ENCODE measurements around the gene GKN1. TPM values are rescaled to one million over a fixed set of nuclear protein-coding genes. Genes with fewer than 3 reads are reported as not detected.

The GKN1 gene
- total and polyA plus RNA-seq, 11 donors: not detected

DNA sequence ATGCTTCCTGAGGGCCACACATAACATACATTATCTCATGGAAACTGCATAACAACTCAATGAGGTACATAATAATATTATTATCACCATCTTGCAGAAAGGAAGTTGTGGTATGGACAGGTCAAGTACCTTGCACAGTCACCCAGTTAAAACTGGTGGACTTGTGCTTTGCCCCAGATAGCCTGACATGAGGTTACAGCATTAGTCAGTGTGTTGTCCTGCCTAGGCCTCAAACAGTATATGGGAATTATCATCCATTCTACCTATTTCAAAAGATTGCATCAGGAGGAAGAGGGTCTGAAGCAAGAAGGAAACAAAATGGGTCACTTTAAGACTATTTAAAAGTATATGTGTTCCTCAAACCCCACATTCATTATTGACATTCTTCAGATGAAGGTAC lies 33.2 kb downstream of the GKN1 start:
- Histone ChIP-seq H3K9me3 (peaks cover 0 to 1% (median 0%) of the 10 kb centered on the region in 12 donors), H3K4me3 (no peak overlapping the region), H3K27ac (peak overlapping the region in 1 of 12 donors; percentile 17), H3K36me3 (no peaks in the 10 kb centered on the region), H3K4me1 (peaks cover 0 to 17% (median under 1%) of the 10 kb centered on the region in 12 donors), H3K27me3 (peaks cover 0 to 5% (median 0%) of the 10 kb centered on the region in 9 donors)
- ATAC-seq: no peak
- no peak for TF ChIP-seq POLR2A (IDR thresholded peaks at IDR 0.05)
- TF ChIP-seq, protein P1, sequence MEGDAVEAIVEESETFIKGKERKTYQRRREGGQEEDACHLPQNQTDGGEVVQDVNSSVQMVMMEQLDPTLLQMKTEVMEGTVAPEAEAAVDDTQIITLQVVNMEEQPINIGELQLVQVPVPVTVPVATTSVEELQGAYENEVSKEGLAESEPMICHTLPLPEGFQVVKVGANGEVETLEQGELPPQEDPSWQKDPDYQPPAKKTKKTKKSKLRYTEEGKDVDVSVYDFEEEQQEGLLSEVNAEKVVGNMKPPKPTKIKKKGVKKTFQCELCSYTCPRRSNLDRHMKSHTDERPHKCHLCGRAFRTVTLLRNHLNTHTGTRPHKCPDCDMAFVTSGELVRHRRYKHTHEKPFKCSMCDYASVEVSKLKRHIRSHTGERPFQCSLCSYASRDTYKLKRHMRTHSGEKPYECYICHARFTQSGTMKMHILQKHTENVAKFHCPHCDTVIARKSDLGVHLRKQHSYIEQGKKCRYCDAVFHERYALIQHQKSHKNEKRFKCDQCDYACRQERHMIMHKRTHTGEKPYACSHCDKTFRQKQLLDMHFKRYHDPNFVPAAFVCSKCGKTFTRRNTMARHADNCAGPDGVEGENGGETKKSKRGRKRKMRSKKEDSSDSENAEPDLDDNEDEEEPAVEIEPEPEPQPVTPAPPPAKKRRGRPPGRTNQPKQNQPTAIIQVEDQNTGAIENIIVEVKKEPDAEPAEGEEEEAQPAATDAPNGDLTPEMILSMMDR (IDR thresholded peaks at IDR 0.05): no peak
- no peak for DNase-seq
- intact Hi-C loops (cut with DNase I): no loop called here

DNA sequence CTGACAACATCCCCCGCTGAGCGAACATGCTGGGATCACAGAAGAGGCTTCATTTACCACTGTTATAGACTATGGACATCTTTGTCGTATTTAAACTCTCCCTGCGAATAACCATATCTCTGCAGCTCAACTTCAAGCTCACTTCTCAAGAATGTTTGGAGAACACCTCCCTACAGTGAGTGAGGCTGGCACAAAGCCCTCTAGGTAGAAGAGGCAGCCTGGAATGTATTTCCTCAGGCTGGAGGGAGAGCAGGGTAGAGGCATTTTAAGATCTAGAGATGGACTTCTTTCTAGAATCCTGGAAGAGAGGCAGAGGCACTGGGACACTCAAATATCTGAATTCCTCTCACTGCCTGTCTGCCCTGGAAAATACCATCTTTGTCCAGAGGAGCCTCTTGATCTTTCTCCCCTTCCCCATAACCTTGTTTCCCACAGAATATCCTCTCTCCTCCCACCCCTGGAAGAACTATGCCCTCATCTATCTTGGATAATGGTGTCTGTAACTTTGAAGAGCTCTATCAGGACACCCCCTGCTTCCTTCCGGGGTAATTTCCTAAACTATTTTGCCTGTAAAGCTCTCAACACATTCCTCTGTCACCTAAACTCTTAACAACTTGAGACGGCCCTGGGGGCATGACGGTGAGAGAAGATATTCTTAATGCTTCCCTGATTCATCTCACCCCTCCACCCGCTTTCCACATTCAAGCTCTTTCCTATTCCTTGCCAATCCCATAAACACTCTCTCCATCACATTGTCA lies 36.2 kb downstream of the GKN1 start:
- WGBS, 4 donors: 66 to 81% (median 75%) methylated on average over 8 of the region's 8 CpGs
- Histone ChIP-seq H3K36me3 (no peaks in the 10 kb centered on the region), H3K27ac (no peak overlapping the region), H3K9me3 (no peaks in the 10 kb centered on the region), H3K4me1 (peaks cover 0 to 25% (median 11%) of the 10 kb centered on the region in 12 donors), H3K4me3 (no peak overlapping the region), H3K27me3 (peaks cover 0 to 26% (median 7%) of the 10 kb centered on the region in 9 donors)
- ATAC-seq (no peak), DNase-seq (no peak)
- TF ChIP-seq, protein P1 (IDR thresholded peaks at IDR 0.05): no peak
- TF ChIP-seq POLR2A (IDR thresholded peaks at IDR 0.05): no peak
- intact Hi-C loops (cut with DNase I): loop anchor here in 7 of 10 donors (5.0 to 10.0 kb wide), 4 partner anchors 68 to 297 kb away; no protein-coding TSS in a partner anchor

DNA sequence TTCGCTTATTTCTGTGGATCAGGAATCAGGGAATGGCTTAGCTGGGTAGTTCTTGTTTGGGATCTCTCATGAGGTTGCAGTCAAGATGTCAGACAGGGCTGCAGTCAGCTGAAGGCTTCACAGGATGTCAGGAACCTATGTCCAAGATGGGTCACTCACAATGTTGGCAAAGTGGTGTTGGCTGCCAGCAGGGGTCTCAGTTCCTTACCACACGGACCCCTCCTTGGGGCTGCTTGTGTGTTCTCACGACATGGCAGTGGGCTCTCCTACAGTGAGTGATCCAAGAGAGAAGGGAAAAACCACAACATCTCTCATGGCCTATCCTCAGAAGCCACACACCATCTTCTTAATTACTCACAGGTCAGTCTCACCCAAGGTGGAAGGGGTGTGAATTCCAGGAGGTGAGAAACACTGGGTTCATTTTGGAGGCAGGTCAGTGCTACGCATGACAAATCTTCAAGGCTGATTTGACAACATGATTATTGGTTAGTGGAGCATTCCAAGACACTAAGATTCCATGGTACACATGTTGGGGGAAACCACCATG lies 37.2 kb downstream of the GKN1 start:
- peaks cover 0 to 33% (median 14%) of the 10 kb centered on the region in 9 donors for H3K27me3 ChIP-seq
- peaks cover 0 to 20% (median 11%) of the 10 kb centered on the region in 12 donors for H3K4me1 ChIP-seq
- intact Hi-C loops (cut with DNase I): loop anchor here in 7 of 10 donors (5.0 to 10.0 kb wide), 4 partner anchors 69 to 296 kb away; no protein-coding TSS in a partner anchor
- H3K9me3 ChIP-seq: no peaks in the 10 kb centered on the region
- H3K36me3 ChIP-seq: no peaks in the 10 kb centered on the region
- no peak overlapping the region for H3K4me3 ChIP-seq
- ATAC-seq (no peak), DNase-seq (no peak)
- WGBS, 4 donors: 68 to 80% (median 76%) methylated on average over 4 of the region's 4 CpGs
- TF ChIP-seq, protein P1 (IDR thresholded peaks at IDR 0.05): no peak
- TF ChIP-seq POLR2A (IDR thresholded peaks at IDR 0.05): no peak
- no peak overlapping the region for H3K27ac ChIP-seq
